Brain microvascular endothelial cell (primary cell): ENCODE data around the gene TRMT2A.

ENCODE experiments used
- DNase-seq: peaks from one replicate; pipeline ENCODE4 v3.0.0-alpha.2; 2020
- H3K27ac ChIP-seq: fragments of 250-450 bp; sonication (Bioruptor Pico); 2 replicates; pipeline ENCODE4 v1.5.1; 2020; ENCODE audit warnings: mild to moderate bottlenecking, moderate library complexity
- H3K27me3 ChIP-seq: fragments of 250-450 bp; sonication (Bioruptor Pico); replicated peaks from 2 replicates; pipeline ENCODE4 v1.5.1; 2020; ENCODE audit warnings: mild to moderate bottlenecking
- H3K36me3 ChIP-seq: fragments of 250-450 bp; sonication (Bioruptor Pico); replicated peaks from 2 replicates; pipeline ENCODE4 v1.5.1; 2020; ENCODE audit warnings: mild to moderate bottlenecking
- H3K4me3 ChIP-seq: 2 replicates; pipeline ENCODE4 v1.5.1; 2011; ENCODE audit warnings: low read depth, mild to moderate bottlenecking, control low read depth, low read length, moderate library complexity
- in situ Hi-C: cut with HindIII; loops from 2 replicates; pipeline ENCODE4 v1.10.0; 2017; ENCODE audit warnings: low sequenced_read_pairs, low pct_ligation_motif_present
- TF ChIP-seq, protein P1 (sequence below): IDR thresholded peaks from 2 replicates; pipeline ENCODE4 v1.5.1; 2011; ENCODE audit warnings: low read depth, mild to moderate bottlenecking, moderate library complexity, low read length, control low read depth, inconsistent platforms; ENCODE audit errors: missing control alignments

The TRMT2A gene

DNA sequence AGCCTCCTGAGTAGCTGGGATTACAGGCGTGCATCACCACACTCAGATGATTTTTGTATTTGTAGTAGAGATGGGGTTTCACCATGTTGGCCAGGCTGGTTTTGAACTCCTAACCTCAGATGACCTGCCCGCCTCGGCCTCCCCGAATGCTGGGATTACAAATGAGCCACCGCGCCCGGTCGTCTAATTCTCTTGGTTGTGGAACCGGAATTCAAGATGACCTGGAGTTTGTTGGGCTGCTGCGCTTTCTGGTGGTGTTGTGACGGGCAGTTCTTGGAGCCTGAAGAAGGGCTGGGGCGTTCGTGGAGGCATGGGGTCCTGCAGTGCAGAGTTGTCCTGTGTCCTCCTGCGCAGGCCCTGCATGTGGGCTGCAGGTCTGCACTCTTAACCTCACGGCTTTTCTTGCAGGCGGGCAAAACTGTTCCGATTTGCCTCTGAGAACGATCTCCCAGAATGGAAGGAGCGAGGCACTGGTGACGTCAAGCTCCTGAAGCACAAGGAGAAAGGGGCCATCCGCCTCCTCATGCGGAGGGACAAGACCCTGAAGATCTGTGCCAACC lies 4.9 kb upstream of the TRMT2A start:
- Histone ChIP-seq H3K27ac (no peak overlapping the region), H3K4me3 (no peak overlapping the region), H3K36me3 (peaks cover 61% of the 10 kb centered on the region), H3K27me3 (no peaks in the 10 kb centered on the region)
- DNase-seq = no peak
- in situ Hi-C loops = no loop called here
- TF ChIP-seq, protein P1, sequence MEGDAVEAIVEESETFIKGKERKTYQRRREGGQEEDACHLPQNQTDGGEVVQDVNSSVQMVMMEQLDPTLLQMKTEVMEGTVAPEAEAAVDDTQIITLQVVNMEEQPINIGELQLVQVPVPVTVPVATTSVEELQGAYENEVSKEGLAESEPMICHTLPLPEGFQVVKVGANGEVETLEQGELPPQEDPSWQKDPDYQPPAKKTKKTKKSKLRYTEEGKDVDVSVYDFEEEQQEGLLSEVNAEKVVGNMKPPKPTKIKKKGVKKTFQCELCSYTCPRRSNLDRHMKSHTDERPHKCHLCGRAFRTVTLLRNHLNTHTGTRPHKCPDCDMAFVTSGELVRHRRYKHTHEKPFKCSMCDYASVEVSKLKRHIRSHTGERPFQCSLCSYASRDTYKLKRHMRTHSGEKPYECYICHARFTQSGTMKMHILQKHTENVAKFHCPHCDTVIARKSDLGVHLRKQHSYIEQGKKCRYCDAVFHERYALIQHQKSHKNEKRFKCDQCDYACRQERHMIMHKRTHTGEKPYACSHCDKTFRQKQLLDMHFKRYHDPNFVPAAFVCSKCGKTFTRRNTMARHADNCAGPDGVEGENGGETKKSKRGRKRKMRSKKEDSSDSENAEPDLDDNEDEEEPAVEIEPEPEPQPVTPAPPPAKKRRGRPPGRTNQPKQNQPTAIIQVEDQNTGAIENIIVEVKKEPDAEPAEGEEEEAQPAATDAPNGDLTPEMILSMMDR = no peak

DNA sequence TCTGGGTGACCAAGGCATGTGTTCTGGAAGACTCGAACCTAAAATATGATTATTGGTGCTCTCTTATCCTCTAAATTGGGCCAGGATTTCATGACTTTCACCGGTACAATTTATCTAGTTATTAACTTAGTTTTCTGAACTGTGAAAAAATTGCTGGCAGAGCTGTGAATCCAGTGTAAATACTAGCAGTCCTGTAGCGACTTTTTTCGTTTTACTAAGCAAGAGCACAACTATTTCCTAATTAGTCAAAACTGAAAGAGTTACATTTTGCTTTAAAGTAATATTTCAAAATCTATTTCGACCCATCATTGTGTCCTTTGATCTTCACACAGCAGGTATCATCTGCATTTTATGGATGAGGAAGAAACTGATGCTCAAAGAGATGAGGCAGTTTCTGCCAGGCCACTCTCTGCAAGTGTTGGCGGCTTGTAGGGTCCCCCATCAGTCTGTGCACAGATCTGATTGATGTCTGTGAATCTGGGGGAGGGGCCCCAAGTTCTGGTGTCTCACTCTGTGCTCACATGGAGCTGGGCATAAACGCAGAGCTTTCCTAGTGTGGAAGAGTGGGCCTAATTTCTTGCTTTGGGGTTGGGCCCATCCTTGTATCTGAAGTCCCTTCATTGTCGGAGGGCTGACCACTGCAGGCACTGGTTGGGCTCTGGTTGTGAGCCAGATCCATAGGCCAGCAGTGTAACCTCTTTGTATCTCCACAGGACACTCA lies 1.4 kb upstream of the TRMT2A start:
- Histone ChIP-seq H3K27me3 (no peaks in the 10 kb centered on the region), H3K27ac (peak overlapping the region; percentile 57), H3K4me3 (peak overlapping the region; percentile 82), H3K36me3 (peaks cover 54% of the 10 kb centered on the region)
- in situ Hi-C loops = no loop called here
- TF ChIP-seq, protein P1 = no peak
- no peak for DNase-seq

DNA sequence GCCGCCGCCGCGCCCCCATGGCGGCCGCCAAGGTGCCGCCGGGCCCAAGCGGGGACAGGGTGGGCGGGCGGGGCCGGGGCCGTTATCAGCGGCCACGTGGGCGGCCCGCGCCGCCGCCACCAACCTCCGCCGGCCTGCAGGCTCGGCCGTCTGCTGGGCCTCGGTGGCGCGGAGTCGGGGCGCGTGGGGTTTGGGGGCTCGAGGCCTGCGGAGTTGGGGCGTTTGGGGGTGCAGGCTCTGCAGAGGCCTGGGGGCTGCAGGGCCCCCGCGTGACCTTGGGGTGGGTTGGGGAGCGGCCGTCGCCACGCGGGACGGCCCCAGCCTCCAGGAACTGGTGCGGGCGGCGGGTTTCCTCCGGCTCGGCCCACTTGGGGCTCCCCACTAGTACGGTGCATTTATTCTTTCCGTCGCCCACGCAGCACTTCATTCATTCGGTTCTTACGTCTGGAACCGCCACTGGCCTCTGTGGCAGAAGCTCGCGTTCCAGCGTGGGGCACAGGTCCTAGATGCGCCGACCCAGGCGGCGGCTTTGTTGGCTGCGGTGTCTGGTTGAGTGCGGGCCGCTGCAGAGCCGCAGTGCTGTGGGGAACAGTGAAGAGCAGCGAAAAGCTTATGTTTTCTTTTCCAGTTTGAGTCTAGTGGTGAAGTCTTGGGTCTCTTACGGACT lies 740 bp upstream of the TRMT2A start:
- H3K4me3 ChIP-seq = peak overlapping the region; percentile 82
- peak; percentile 6 for DNase-seq
- no peaks in the 10 kb centered on the region for H3K27me3 ChIP-seq
- H3K36me3 ChIP-seq = peaks cover 59% of the 10 kb centered on the region
- in situ Hi-C loops = no loop called here
- peak overlapping the region; percentile 57 for H3K27ac ChIP-seq
- TF ChIP-seq, protein P1 = no peak

DNA sequence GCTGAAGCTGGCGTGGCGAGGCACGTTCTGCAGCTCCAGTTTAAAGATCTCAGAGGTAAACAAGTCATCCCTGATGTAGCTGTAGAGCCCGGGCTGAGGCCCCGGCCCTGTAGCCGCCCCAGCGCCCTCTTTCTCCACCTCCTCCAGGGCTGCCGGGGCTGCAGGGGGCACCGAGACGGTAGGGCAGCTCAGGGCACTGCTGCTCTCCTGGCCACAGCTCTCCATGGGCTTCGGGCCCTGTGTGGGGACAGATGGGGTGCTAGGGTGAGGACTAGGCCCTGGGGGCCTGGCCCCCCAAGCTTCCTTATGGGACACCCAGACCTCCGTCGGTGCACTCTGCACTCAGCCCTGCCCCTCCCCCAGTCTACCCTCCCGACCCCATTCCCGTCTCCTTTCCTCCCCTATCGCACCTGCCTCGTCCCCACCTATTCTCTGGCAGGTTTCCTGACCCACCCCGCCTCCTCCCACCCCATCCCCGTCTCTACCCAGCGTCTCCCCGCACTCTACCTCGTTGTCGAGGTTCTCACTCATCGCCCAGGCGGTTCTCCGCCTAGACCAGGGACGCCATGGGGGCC lies 563 bp downstream of the TRMT2A start:
- in situ Hi-C loops = no loop called here
- DNase-seq = no peak
- peak overlapping the region; percentile 92 for H3K4me3 ChIP-seq
- H3K36me3 ChIP-seq = peaks cover 64% of the 10 kb centered on the region
- TF ChIP-seq, protein P1 = no peak
- no peaks in the 10 kb centered on the region for H3K27me3 ChIP-seq
- peak overlapping the region; percentile 83 for H3K27ac ChIP-seq

DNA sequence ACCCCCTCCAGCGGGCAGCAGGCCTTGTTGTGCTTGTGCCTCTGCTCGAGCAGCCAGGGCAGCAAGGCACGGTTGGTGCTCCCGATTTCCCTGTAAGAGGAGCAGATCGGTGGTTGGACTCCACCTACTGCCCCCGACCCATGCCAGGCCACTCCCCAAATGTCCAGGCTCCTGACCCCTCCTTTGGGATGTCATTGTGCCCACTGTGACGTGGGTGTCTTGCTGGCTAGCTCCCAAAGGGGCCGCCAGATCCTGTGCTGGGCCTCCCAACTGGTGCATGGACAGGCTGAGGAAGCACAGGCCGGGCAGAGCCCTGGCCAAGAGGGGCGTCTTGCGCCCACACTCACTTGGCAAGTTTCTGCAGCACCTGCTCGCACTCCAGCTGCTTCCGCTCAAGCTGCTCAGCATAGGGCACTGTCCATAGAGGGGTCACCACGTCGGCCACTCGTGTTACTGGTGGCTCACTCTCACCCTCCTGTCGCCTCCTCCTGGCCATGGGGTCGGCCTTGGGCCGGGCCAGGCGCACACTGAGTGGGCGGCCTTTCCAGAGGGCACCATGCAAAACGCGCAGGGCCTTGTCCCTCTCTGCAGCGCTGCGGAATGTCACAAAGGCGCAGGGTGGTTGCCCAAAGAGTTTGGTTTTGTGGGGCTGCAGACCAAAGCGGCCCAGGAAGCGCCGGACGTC lies 1.2 kb downstream of the TRMT2A start, which contains the start of gene RANBP1:
Gene RANBP1 (plus strand): TSS at position 414 of the 685 bp plus-strand sequence. CDS start 81 bp downstream, at position 495.
- H3K36me3 ChIP-seq = peaks cover 65% of the 10 kb centered on the region
- in situ Hi-C loops = no loop called here

More for the DNA sequence above, 1.2 kb downstream of the TRMT2A start, which contains the start of gene RANBP1:
- H3K4me3 ChIP-seq = peak within 1 kb of the TSS; percentile 92
- H3K27me3 ChIP-seq = no peaks in the 10 kb centered on the region
- DNase-seq = no peak
- TF ChIP-seq, protein P1 = no peak
- H3K27ac ChIP-seq = peak within 1 kb of the TSS; percentile 83
